H1 (cell line): Measurements from ENCODE around the gene ST3GAL3. TPM values are rescaled to one million over a fixed set of nuclear protein-coding genes. Genes with fewer than 3 reads are reported as not detected.

Experiments used
- CTCF ChIA-PET: fragments of 300-600 bp; sonication (Branson Sonifier 250); formaldehyde crosslinking; loops from one replicate; lab custom pipeline; 2021; ENCODE audit not compliant: partially characterized antibody; lab: Charles Lee
- POLR2A ChIA-PET: fragments of 300-600 bp; sonication (Branson Sonifier 250); formaldehyde crosslinking; loops from one replicate; lab custom pipeline; 2021; ENCODE audit warnings: inconsistent platforms; ENCODE audit not compliant: partially characterized antibody; lab: Charles Lee
- DNase-seq, 2 experiments: peaks; one replicate each; pipeline versions ENCODE4 v3.0.0 to v3.0.0-alpha.2; 2010 to 2022; ENCODE audit warnings: low spot score in 2 of 2, low read depth in 1 of 2, mixed read lengths in 1 of 2
- FAIRE-seq: peaks from 2 replicates; lab custom pipeline; 2011; peaks lifted over from hg19 to GRCh38; lab: Jason Lieb, UNC
- H2AFZ ChIP-seq: 2 replicates; pipeline ENCODE4 v1.8.1; 2012; ENCODE audit warnings: low read length, inconsistent platforms
- H2AK5ac ChIP-seq: 2 replicates; pipeline ENCODE4 v1.6.1; 2013; ENCODE audit warnings: low read depth, low read length
- H2BK120ac ChIP-seq: replicated peaks from 2 replicates; pipeline ENCODE3; 2013; ENCODE audit warnings: low read depth, low read length, inconsistent platforms
- H2BK12ac ChIP-seq: 2 replicates; pipeline ENCODE4 v1.6.1; 2013; ENCODE audit warnings: low read depth, low read length
- H2BK15ac ChIP-seq: 2 replicates; pipeline ENCODE4 v1.6.1; 2013; ENCODE audit warnings: low read length
- H2BK20ac ChIP-seq: 2 replicates; pipeline ENCODE4 v1.6.1; 2013; ENCODE audit warnings: low read length
- H2BK5ac ChIP-seq: 2 replicates; pipeline ENCODE4 v1.6.1; 2013; ENCODE audit warnings: low read depth, low read length
- H3K14ac ChIP-seq: 2 replicates; pipeline ENCODE4 v1.6.1; 2013; ENCODE audit warnings: inconsistent platforms; ENCODE audit not compliant: insufficient read length
- H3K18ac ChIP-seq: 2 replicates; pipeline ENCODE4 v1.6.1; 2013; ENCODE audit warnings: low read length; ENCODE audit errors: extremely low read depth
- H3K23ac ChIP-seq: 2 replicates; pipeline ENCODE4 v1.6.1; 2013; ENCODE audit warnings: inconsistent platforms; ENCODE audit not compliant: insufficient read length
- H3K23me2 ChIP-seq: 2 replicates; pipeline ENCODE4 v1.6.1; 2013; ENCODE audit warnings: low read depth, low read length
- H3K27ac ChIP-seq: 2 replicates; pipeline ENCODE4 v1.6.1; 2011; ENCODE audit warnings: low read depth, low read length, inconsistent platforms
- H3K27me3 ChIP-seq, 4 experiments: replicated peaks in 1 of 4; 1 replicate in 1 of 4; 2 replicates in 3 of 4; pipeline versions ENCODE4 v1.6.1 to v1.8.1; 2011 to 2013; ENCODE audit warnings: low read length in 3 of 4, mild to moderate bottlenecking in 3 of 4, inconsistent platforms in 2 of 4, mixed read lengths in 2 of 4, moderate library complexity in 1 of 4; ENCODE audit not compliant: control insufficient read depth in 3 of 4, insufficient read depth in 3 of 4; ENCODE audit errors: extremely low read depth in 1 of 4
- H3K36me3 ChIP-seq, 4 experiments: 2 replicates each; pipeline versions ENCODE4 v1.6.1 to v1.8.1; 2011 to 2013; ENCODE audit warnings: mild to moderate bottlenecking in 4 of 4, low read length in 3 of 4, moderate library complexity in 2 of 4, control low read depth in 1 of 4, inconsistent platforms in 1 of 4; ENCODE audit not compliant: insufficient read depth in 4 of 4, control insufficient read depth in 2 of 4
- H3K4ac ChIP-seq: replicated peaks from 2 replicates; pipeline ENCODE3; 2013; ENCODE audit warnings: low read length, low read depth, mixed read lengths, inconsistent platforms; ENCODE audit not compliant: insufficient read length
- H3K4me1 ChIP-seq, 4 experiments: replicated peaks in 1 of 4; 1 replicate in 1 of 4; 2 replicates in 3 of 4; pipeline versions ENCODE4 v1.6.1 to v1.8.1; 2011 to 2013; ENCODE audit warnings: low read length in 3 of 4, inconsistent platforms in 2 of 4, mixed read lengths in 1 of 4; ENCODE audit not compliant: insufficient read depth in 4 of 4, control insufficient read depth in 3 of 4
- H3K4me2 ChIP-seq, 2 experiments: 2 replicates each; pipeline versions ENCODE4 v1.6.1 to v1.8.1; 2011 to 2013; ENCODE audit warnings: low read depth in 2 of 2, low read length in 2 of 2, control low read depth in 1 of 2, inconsistent platforms in 1 of 2, mild to moderate bottlenecking in 1 of 2; ENCODE audit not compliant: insufficient read depth in 1 of 2
- H3K4me3 ChIP-seq, 4 experiments: fragments of 200-600, 300-600 bp in 1 of 4; sonication (generic), shearing (Covaris generic), sonication (Bioruptor Twin) in 1 of 4; 2 replicates each; pipeline versions ENCODE4 v1.5.1 to v1.8.1; 2011 to 2016; ENCODE audit warnings: low read length in 4 of 4, low read depth in 3 of 4, control low read depth in 2 of 4, inconsistent platforms in 2 of 4, mild to moderate bottlenecking in 2 of 4, mixed read lengths in 1 of 4, moderate library complexity in 1 of 4; ENCODE audit not compliant: insufficient read depth in 2 of 4; ENCODE audit errors: extremely low read depth in 1 of 4
- H3K56ac ChIP-seq: replicated peaks from 2 replicates; pipeline ENCODE3; 2013; ENCODE audit warnings: low read depth, mild to moderate bottlenecking, mixed read lengths, low read length, inconsistent platforms; ENCODE audit not compliant: insufficient read length
- H3K79me1 ChIP-seq: 2 replicates; pipeline ENCODE4 v1.6.1; 2013; ENCODE audit warnings: low read depth, low read length, control low read depth
- H3K79me2 ChIP-seq, 2 experiments: 2 replicates each; pipeline versions ENCODE4 v1.6.1 to v1.8.1; 2012 to 2013; ENCODE audit warnings: low read length in 2 of 2, mild to moderate bottlenecking in 2 of 2, inconsistent platforms in 1 of 2; ENCODE audit not compliant: insufficient read depth in 2 of 2, control insufficient read depth in 1 of 2
- H3K9ac ChIP-seq, 4 experiments: replicated peaks in 1 of 4; 1 replicate in 1 of 4; 2 replicates in 3 of 4; pipeline versions ENCODE4 v1.6.1 to v1.8.1; 2011 to 2013; ENCODE audit warnings: low read depth in 3 of 4, low read length in 3 of 4, control low read depth in 2 of 4, mild to moderate bottlenecking in 2 of 4, moderate library complexity in 2 of 4, inconsistent platforms in 1 of 4; ENCODE audit errors: extremely low read depth in 1 of 4
- H3K9me3 ChIP-seq, 2 experiments: 2 replicates each; pipeline versions ENCODE4 v1.6.1 to v1.8.1; 2012 to 2013; ENCODE audit warnings: mild to moderate bottlenecking in 2 of 2, moderate library complexity in 2 of 2, control low read depth in 1 of 2, inconsistent platforms in 1 of 2, low read depth in 1 of 2, low read length in 1 of 2, mixed read lengths in 1 of 2; ENCODE audit not compliant: insufficient read depth in 2 of 2
- H4K20me1 ChIP-seq, 2 experiments: replicated peaks in 1 of 2; 2 replicates each; pipeline versions ENCODE3 to v1.8.1; 2011 to 2013; ENCODE audit warnings: inconsistent platforms in 2 of 2, low read length in 2 of 2, mild to moderate bottlenecking in 1 of 2; ENCODE audit not compliant: insufficient read depth in 2 of 2, control insufficient read depth in 1 of 2
- H4K5ac ChIP-seq: 2 replicates; pipeline ENCODE4 v1.6.1; 2013; ENCODE audit warnings: low read length, low read depth, mixed read lengths, inconsistent platforms; ENCODE audit not compliant: insufficient read length
- H4K8ac ChIP-seq: 2 replicates; pipeline ENCODE4 v1.8.0; 2013; ENCODE audit warnings: mild to moderate bottlenecking, moderate library complexity, low read length, inconsistent platforms; ENCODE audit not compliant: insufficient read depth; ENCODE audit errors: extremely low read depth
- H4K91ac ChIP-seq: replicated peaks from 2 replicates; pipeline ENCODE3; 2013; ENCODE audit warnings: low read length, mixed read lengths, inconsistent platforms; ENCODE audit not compliant: insufficient read length
- ASH2L ChIP-seq: fragments of 200-600, 300-600 bp; sonication (generic); IDR thresholded peaks from one replicate; pipeline ENCODE4 v1.7.1; 2017; ENCODE audit warnings: low read length
- CEBPB ChIP-seq: IDR thresholded peaks from 2 replicates; pipeline ENCODE4 v1.6.1; 2012; ENCODE audit warnings: low read depth, low read length
- CTBP2 ChIP-seq: IDR thresholded peaks from 2 replicates; pipeline ENCODE4 v1.7.0; 2011; ENCODE audit warnings: borderline replicate concordance, mild to moderate bottlenecking, moderate library complexity, mixed read lengths, low read length; ENCODE audit not compliant: insufficient read depth, insufficient read length
- EGR1 ChIP-seq: IDR thresholded peaks from 2 replicates; pipeline ENCODE4 v1.6.1; 2011; ENCODE audit warnings: low read depth, low read length, borderline replicate concordance
- JUN ChIP-seq: IDR thresholded peaks from 2 replicates; pipeline ENCODE4 v1.6.1; 2011; ENCODE audit warnings: low read depth, mild to moderate bottlenecking, improper control_type of control experiment, low read length
- KDM4A ChIP-seq: IDR thresholded peaks from one replicate; pipeline ENCODE4 v1.7.1; 2012; ENCODE audit warnings: low read depth, mild to moderate bottlenecking, moderate library complexity, low read length, inconsistent platforms; ENCODE audit not compliant: severe bottlenecking
- NANOG ChIP-seq: IDR thresholded peaks from 2 replicates; pipeline ENCODE4 v1.6.1; 2011; ENCODE audit warnings: low read length, low read depth, mild to moderate bottlenecking, inconsistent platforms; ENCODE audit not compliant: insufficient read depth, poor library complexity, severe bottlenecking
- NRF1 ChIP-seq: IDR thresholded peaks from 2 replicates; pipeline ENCODE4 v1.6.1; 2011; ENCODE audit warnings: mild to moderate bottlenecking, low read depth, low read length, improper control_type of control experiment
- PHF8 ChIP-seq: fragments of 200-600 bp; sonication (generic); conservative IDR thresholded peaks from 2 replicates; pipeline ENCODE4 v1.7.1; 2012; ENCODE audit warnings: low read depth, mild to moderate bottlenecking, inconsistent platforms, low read length, moderate library complexity
- TAF7 ChIP-seq: optimal IDR thresholded peaks from 2 replicates; pipeline ENCODE3; 2011; ENCODE audit warnings: low read depth, mild to moderate bottlenecking, inconsistent platforms, low read length, moderate library complexity, borderline replicate concordance
- USF2 ChIP-seq: IDR thresholded peaks from 2 replicates; pipeline ENCODE4 v1.6.1; 2011; ENCODE audit warnings: low read length, improper control_type of control experiment
- ZNF274 ChIP-seq: IDR thresholded peaks from 2 replicates; pipeline ENCODE4 v1.7.0; 2012; ENCODE audit warnings: low read length, borderline replicate concordance; ENCODE audit errors: extremely low read depth
- WGBS, 2 experiments: shearing (Covaris generic) in 1 of 2; methylation state at CpG; one replicate each; pipeline versions ENCODE4 v1.1.6 to v1.1.7; 2013 to 2015; ENCODE audit warnings: low lambda C conversion rate in 2 of 2, mixed read lengths in 2 of 2, inconsistent platforms in 1 of 2, low coverage in 1 of 2, missing lambda C conversion rate in 1 of 2; ENCODE audit not compliant: insufficient replicate concordance in 2 of 2, insufficient coverage in 1 of 2, insufficient read length in 1 of 2; ENCODE audit errors: extremely low coverage in 1 of 2, missing lambda C conversion rate in 1 of 2; 5-methylcytosine and 5-hydroxymethylcytosine counted together
- polyA plus RNA-seq, 7 experiments: library from polyadenylated mRNA; depleted of rRNA in 3 of 7; stranded (reverse) in 5 of 7; unstranded in 2 of 7; fragments of >200 nt in 5 of 7; fragments of 200-250 nt in 2 of 7; gene quantifications; 1 replicate in 5 of 7; 2 replicates in 1 of 7; 4 replicates in 1 of 7; pipeline versions ENCODE4 v1.2.1 to v1.2.3, GENCODE V29; 2011 to 2013; ENCODE audit warnings: missing spikeins in 2 of 7, mixed read lengths in 2 of 7
- total RNA-seq: library from RNA; stranded (reverse); fragmentation: NEBNext Ultra II Directional; extraction: Animal tissue kit (Norgen Biotek cat#: 25700); gene quantifications from 2 replicates; pipeline ENCODE4 v1.2.1, GENCODE V29; 2021

Gene ST3GAL3
- total and polyA plus RNA-seq, 2 of the 8 experiments (the other 6 are each of a cell fraction or from before 2014, with no cell fraction given): 6.8 to 7.0 TPM

- CTCF ChIA-PET: interaction anchor here (0.5 to 2.7 kb wide), 5 partner anchors 12 to 204 kb away, joined by 4 to 18 read pairs (median 5); partner anchors contain the start of gene ARTN
- Histone ChIP-seq H3K4me3 (peak overlapping the region in 1 of 4 experiments; percentile 26; a peak in 1 of 8 replicates), H3K27ac (peak overlapping the region; percentile 73; the same call in 1 of the 2 replicates)
- TF ChIP-seq TAF7 (no peak), ZNF274 (no peak), USF2 (no peak), CEBPB (no peak), NRF1 (no peak), ASH2L (no peak), CTBP2 (no peak), KDM4A (no peak), PHF8 (no peak), JUN (no peak), NANOG (no peak), EGR1 (no peak)
Measured at GRCh38 chr1:43842175-43842498, 134.8 kb downstream of the ST3GAL3 start.

More at GRCh38 chr1:43842175-43842498, 134.8 kb downstream of the ST3GAL3 start:
- H2AK5ac ChIP-seq: no peak overlapping the region
- FAIRE-seq (no peak), DNase-seq (no peak)
- peaks cover 10 to 12% of the 10 kb centered on the region in 2 experiments; a peak in 3 of 4 replicates for H3K9me3 ChIP-seq
- H3K27me3 ChIP-seq: no peaks in the 10 kb centered on the region
- H3K79me2 ChIP-seq: no peaks in the 10 kb centered on the region
- H3K4me1 ChIP-seq: peaks cover 5 to 11% (median 9%) of the 10 kb centered on the region in 4 experiments
- H3K56ac ChIP-seq: no peak overlapping the region
- peak overlapping the region; percentile 3; the same call in 1 of the 2 replicates for H2BK12ac ChIP-seq
- no peak overlapping the region for H3K4ac ChIP-seq
- WGBS, 2 experiments: 76% methylated on average over 2 of the region's 2 CpGs; no CpG with 5 or more reads in 1 of the 2 experiments
- H2BK20ac ChIP-seq: peak overlapping the region; percentile 82; the same call in 1 of the 2 replicates
- H3K23ac ChIP-seq: no peak overlapping the region
- H2BK15ac ChIP-seq: no peak overlapping the region
- no peak overlapping the region for H4K8ac ChIP-seq
- H3K79me1 ChIP-seq: no peaks in the 10 kb centered on the region
- H4K20me1 ChIP-seq: no peaks in the 10 kb centered on the region
- peak overlapping the region; percentile 89 for H4K91ac ChIP-seq
- H3K23me2 ChIP-seq: no peaks in the 10 kb centered on the region; the same call in 1 of the 2 replicates
- no peak overlapping the region for H2AFZ ChIP-seq
- peak overlapping the region; percentile 83; the same call in 1 of the 2 replicates for H2BK5ac ChIP-seq
- peak overlapping the region in 1 of 2 experiments; percentile 31; a peak in 1 of 4 replicates for H3K4me2 ChIP-seq
- peak overlapping the region; percentile 76 for H4K5ac ChIP-seq
- H3K14ac ChIP-seq: no peak overlapping the region
- peaks cover 0 to 16% (median 0%) of the 10 kb centered on the region in 4 experiments; a peak in 3 of 8 replicates for H3K36me3 ChIP-seq
- H2BK120ac ChIP-seq: peak overlapping the region; percentile 98
- POLR2A ChIA-PET: interaction anchor here (0.6 to 1.2 kb wide), 4 partner anchors 10 to 81 kb away, joined by 3 read pairs; no protein-coding TSS in a partner anchor
- no peak overlapping the region for H3K9ac ChIP-seq
- H3K18ac ChIP-seq: peak overlapping the region; percentile 86
